CD14-positive monocyte (primary cell): ENCODE data around the gene TFR2. TPM values are rescaled to one million over a fixed set of nuclear protein-coding genes. Genes with fewer than 3 reads are reported as not detected.

Experiments
- DNase-seq, 3 donors: peaks; one replicate each; pipeline ENCODE4 v3.0.0-alpha.2; 2011 to 2022
- H2AFZ ChIP-seq: 2 replicates; pipeline ENCODE4 v1.6.0; 2012; ENCODE audit warnings: mild to moderate bottlenecking, low read depth, low read length, inconsistent platforms; ENCODE audit not compliant: insufficient read depth, poor library complexity, severe bottlenecking
- H3K27ac ChIP-seq, 2 donors: 1 replicate in 1 of 2; 2 replicates in 1 of 2; pipeline ENCODE4 v1.5.1; 2012 to 2013; ENCODE audit warnings: low read length in 2 of 2, control low read depth in 1 of 2, inconsistent platforms in 1 of 2, low read depth in 1 of 2, mild to moderate bottlenecking in 1 of 2
- H3K27me3 ChIP-seq, 2 donors: one replicate each; pipeline versions ENCODE4 v1.6.0 to v1.6.1; 2011 to 2013; ENCODE audit warnings: low read length in 2 of 2; ENCODE audit not compliant: control insufficient read depth in 2 of 2, insufficient read depth in 2 of 2
- H3K36me3 ChIP-seq, 2 donors: replicated peaks in 1 of 2; 1 replicate in 1 of 2; 2 replicates in 1 of 2; pipeline versions ENCODE4 v1.5.1 to v1.6.1; 2012 to 2013; ENCODE audit warnings: low read length in 2 of 2, control low read depth in 1 of 2, inconsistent platforms in 1 of 2, mild to moderate bottlenecking in 1 of 2; ENCODE audit not compliant: insufficient read depth in 2 of 2, control insufficient read depth in 1 of 2
- H3K4me1 ChIP-seq, 2 donors: 1 replicate in 1 of 2; 2 replicates in 1 of 2; pipeline versions ENCODE4 v1.5.1 to v1.6.1; 2012 to 2013; ENCODE audit warnings: low read length in 2 of 2, control low read depth in 1 of 2, inconsistent platforms in 1 of 2, mild to moderate bottlenecking in 1 of 2, moderate library complexity in 1 of 2; ENCODE audit not compliant: insufficient read depth in 2 of 2, control insufficient read depth in 1 of 2
- H3K4me2 ChIP-seq: replicated peaks from 2 replicates; pipeline ENCODE3; 2012; ENCODE audit warnings: low read length, moderate library complexity, mild to moderate bottlenecking; ENCODE audit not compliant: poor library complexity, severe bottlenecking; ENCODE audit errors: extremely low read depth
- H3K4me3 ChIP-seq, 3 experiments: fragments of 200-600 bp in 1 of 3; sonication (generic) in 1 of 3; replicated peaks in 1 of 3; 1 replicate in 2 of 3; 2 replicates in 1 of 3; pipeline ENCODE4 v1.5.1; 2011 to 2013; ENCODE audit warnings: low read length in 3 of 3, mild to moderate bottlenecking in 3 of 3, control low read depth in 2 of 3, low read depth in 2 of 3, inconsistent platforms in 1 of 3, moderate library complexity in 1 of 3
- H3K79me2 ChIP-seq: 2 replicates; pipeline ENCODE4 v1.6.0; 2012; ENCODE audit warnings: mild to moderate bottlenecking, control low read depth, inconsistent platforms, low read length, moderate library complexity; ENCODE audit not compliant: insufficient read depth
- H3K9ac ChIP-seq: 2 replicates; pipeline ENCODE4 v1.6.0; 2017; ENCODE audit warnings: low read length, mild to moderate bottlenecking; ENCODE audit not compliant: insufficient read depth, poor library complexity, severe bottlenecking
- H3K9me3 ChIP-seq, 2 donors: replicated peaks in 1 of 2; 1 replicate in 1 of 2; 2 replicates in 1 of 2; pipeline versions ENCODE4 v1.5.1 to v1.6.1; 2012 to 2013; ENCODE audit warnings: low read length in 2 of 2, control low read depth in 1 of 2; ENCODE audit not compliant: control insufficient read depth in 1 of 2, insufficient read depth in 1 of 2
- H4K20me1 ChIP-seq: 2 replicates; pipeline ENCODE4 v1.6.0; 2012; ENCODE audit warnings: mild to moderate bottlenecking, low read length, control low read depth, moderate library complexity; ENCODE audit not compliant: insufficient read depth
- H3K27ac Mint-ChIP-seq, 7 donors: one replicate each; pipeline ENCODE4 v1.8.0; 2020; ENCODE audit warnings: mild to moderate bottlenecking in 7 of 7, mixed read lengths in 7 of 7, moderate library complexity in 6 of 7, inconsistent platforms in 2 of 7
- H3K27me3 Mint-ChIP-seq, 3 donors: one replicate each; pipeline ENCODE4 v1.8.0; 2021 to 2022; ENCODE audit warnings: low read depth in 3 of 3, mild to moderate bottlenecking in 3 of 3, mixed read lengths in 3 of 3, moderate library complexity in 3 of 3, inconsistent platforms in 1 of 3
- H3K36me3 Mint-ChIP-seq, 2 donors: one replicate each; pipeline ENCODE4 v1.8.0; 2020; ENCODE audit warnings: mixed read lengths in 2 of 2, inconsistent platforms in 1 of 2, mild to moderate bottlenecking in 1 of 2
- H3K4me1 Mint-ChIP-seq: one replicate; pipeline ENCODE4 v1.8.0; 2020; ENCODE audit warnings: mild to moderate bottlenecking, mixed read lengths
- H3K4me3 Mint-ChIP-seq, 2 donors: one replicate each; pipeline ENCODE4 v1.8.0; 2020; ENCODE audit warnings: mild to moderate bottlenecking in 2 of 2, mixed read lengths in 2 of 2, moderate library complexity in 1 of 2
- H3K9me3 Mint-ChIP-seq, 7 donors: one replicate each; pipeline ENCODE4 v1.8.0; 2020 to 2022; ENCODE audit warnings: mixed read lengths in 7 of 7, mild to moderate bottlenecking in 6 of 7, moderate library complexity in 6 of 7, inconsistent platforms in 2 of 7
- CTCF ChIP-seq: fragments of 200-600 bp; IDR thresholded peaks from one replicate; pipeline ENCODE4 v1.8.0; 2022; ENCODE audit warnings: antibody characterized with exemption, mild to moderate bottlenecking
- WGBS: methylation state at CpG from one replicate; pipeline ENCODE4 v1.1.5; 2013; ENCODE audit warnings: missing lambda C conversion rate; ENCODE audit not compliant: insufficient coverage; 5-methylcytosine and 5-hydroxymethylcytosine counted together
- intact Hi-C, 2 donors: fragments of 100-400 bp; cut with micrococcal nuclease; formaldehyde crosslinking; loops; one replicate each; pipeline versions ENCODE4 v1.15.0 to v1.15.1; 2023
- polyA plus RNA-seq, 3 donors: library from polyadenylated mRNA; depleted of rRNA in 1 of 3; unstranded in 2 of 3; stranded (reverse) in 1 of 3; fragments of 300-500 nt in 2 of 3; fragments of >200 nt in 1 of 3; fragmentation: Illumina TruSeq in 2 of 3; gene quantifications; 1 replicate in 2 of 3; 2 replicates in 1 of 3; pipeline ENCODE4 v1.2.3, GENCODE V29; 2012 to 2021

TFR2 gene
- polyA plus RNA-seq, 3 donors, result 0.79 to 1.4 TPM; not detected in 1

GRCh38 chr7:100580466-100581283 lies 60.7 kb downstream of the TFR2 start:
- no peaks in the 10 kb centered on the region for H3K27me3 ChIP-seq
- Mint-ChIP-seq H3K4me1 (peaks cover 35% of the 10 kb centered on the region), H3K27me3 (peaks cover 1 to 4% (median 1%) of the 10 kb centered on the region in 3 donors), H3K27ac (no peak overlapping the region), H3K9me3 (peaks cover 0 to 3% (median 0%) of the 10 kb centered on the region in 7 donors), H3K4me3 (no peak overlapping the region), H3K36me3 (peaks cover 5 to 27% of the 10 kb centered on the region in 2 donors)
- TF ChIP-seq CTCF, result no peak
- peak overlapping the region in 1 of 2 donors; percentile 34 for H3K27ac ChIP-seq
- DNase-seq, result no peak
- peaks cover 28 to 41% of the 10 kb centered on the region in 2 donors for H3K4me1 ChIP-seq
- H2AFZ ChIP-seq, result no peak overlapping the region
- H3K9me3 ChIP-seq, result no peaks in the 10 kb centered on the region
- H3K36me3 ChIP-seq, result peaks cover 67 to 70% of the 10 kb centered on the region in 2 donors
- H3K79me2 ChIP-seq, result peaks cover 55% of the 10 kb centered on the region
- no peak overlapping the region for H3K9ac ChIP-seq
- H3K4me2 ChIP-seq, result no peak overlapping the region
- 94% methylated on average over 11 of the region's 11 CpGs for WGBS
- H3K4me3 ChIP-seq, result no peak overlapping the region
- intact Hi-C loops, result loop anchor here in 1 of 2 donors (10.0 kb wide), 1 partner anchor 664 kb away; the partner anchor contains the start of gene FIS1
- peaks cover 94% of the 10 kb centered on the region for H4K20me1 ChIP-seq

- DNase-seq, result no peak
- Mint-ChIP-seq H3K9me3 (peaks cover 0 to 5% (median 0%) of the 10 kb centered on the region in 7 donors), H3K4me3 (no peak overlapping the region), H3K27ac (peak overlapping the region in 2 of 7 donors; percentile 28 to 61), H3K27me3 (peaks cover 1 to 6% (median 2%) of the 10 kb centered on the region in 3 donors), H3K4me1 (peaks cover 18% of the 10 kb centered on the region), H3K36me3 (peaks cover 0 to 39% of the 10 kb centered on the region in 2 donors)
- no peaks in the 10 kb centered on the region for H3K9me3 ChIP-seq
- H3K27me3 ChIP-seq, result no peaks in the 10 kb centered on the region
- H3K79me2 ChIP-seq, result peaks cover 41% of the 10 kb centered on the region
- TF ChIP-seq CTCF, result no peak
- H3K4me3 ChIP-seq, result no peak overlapping the region
- peaks cover 86 to 89% of the 10 kb centered on the region in 2 donors for H3K36me3 ChIP-seq
- peaks cover 98% of the 10 kb centered on the region for H4K20me1 ChIP-seq
- peaks cover 16 to 21% of the 10 kb centered on the region in 2 donors for H3K4me1 ChIP-seq
- H3K27ac ChIP-seq, result no peak overlapping the region
- intact Hi-C loops, result no loop called here
- no peak overlapping the region for H3K9ac ChIP-seq
- H3K4me2 ChIP-seq, result no peak overlapping the region
- H2AFZ ChIP-seq, result no peak overlapping the region
- 97% methylated on average over 23 of the region's 28 CpGs for WGBS
Measured at GRCh38 chr7:100578246-100579183, 62.8 kb downstream of the TFR2 start.
